ENCODE results near the gene ITGAE. TPM values are rescaled to one million over a fixed set of nuclear protein-coding genes. Genes with fewer than 3 reads are reported as not detected.
A peak's percentile ranks its signal among the peaks of the same experiment; 100 is the strongest.

The ITGAE gene
- total RNA-seq, 1 donor from 2014 or later, result 47.5 TPM

- Mint-ChIP-seq H3K4me1 (peaks cover 11% of the 10 kb centered on the region), H3K27ac (no peak overlapping the region), H3K27me3 (ENCODE audit: insufficient read depth, low read depth) (peaks cover 35% of the 10 kb centered on the region), H3K9me3 (peaks cover 3% of the 10 kb centered on the region), H3K4me3 (no peak overlapping the region), H3K36me3 (no peaks in the 10 kb centered on the region)
- H3K4me1 ChIP-seq, result peaks cover 16% of the 10 kb centered on the region
- no peaks in the 10 kb centered on the region for H3K9me3 ChIP-seq (ENCODE audit: low read depth)
- peaks cover 3% of the 10 kb centered on the region for H3F3A ChIP-seq (ENCODE audit: low read depth)
- DNase-seq (ENCODE audit: low spot score), result no peak
- H2AFZ ChIP-seq (replicated peaks), result no peak overlapping the region
- H4K20me1 ChIP-seq (ENCODE audit: low read depth), result peaks cover 12% of the 10 kb centered on the region
- no peak overlapping the region for H3K9ac ChIP-seq
- no peak for TF ChIP-seq EZH2phosphoT487 (IDR thresholded peaks at IDR 0.05)
- no peaks in the 10 kb centered on the region for H3K36me3 ChIP-seq
- no peak overlapping the region for H3K4me2 ChIP-seq
- no peak overlapping the region for H3K4me3 ChIP-seq
- H3K27ac ChIP-seq, result no peak overlapping the region
- H3K79me2 ChIP-seq (ENCODE audit: low read depth), result no peaks in the 10 kb centered on the region
- H3K27me3 ChIP-seq, result peaks cover 45% of the 10 kb centered on the region
Measured at GRCh38 chr17:3693141-3693540, 107.8 kb downstream of the ITGAE start.

- no peaks in the 10 kb centered on the region for H3K79me2 ChIP-seq (ENCODE audit: low read depth)
- peaks cover 19% of the 10 kb centered on the region for H3K4me1 ChIP-seq
- no peaks in the 10 kb centered on the region for H3K9me3 ChIP-seq (ENCODE audit: low read depth)
- H3K4me3 ChIP-seq, result no peak overlapping the region
- no peak overlapping the region for H3K27ac Mint-ChIP-seq
- peaks cover 30% of the 10 kb centered on the region for H3K27me3 Mint-ChIP-seq (ENCODE audit: insufficient read depth, low read depth)
- peaks cover 12% of the 10 kb centered on the region for H4K20me1 ChIP-seq (ENCODE audit: low read depth)
- no peak overlapping the region for H3K9ac ChIP-seq
- H3K27me3 ChIP-seq, result peaks cover 37% of the 10 kb centered on the region
- no peak for DNase-seq (ENCODE audit: low spot score)
- no peaks in the 10 kb centered on the region for H3K36me3 Mint-ChIP-seq
- H3K27ac ChIP-seq, result no peak overlapping the region
- peaks cover 6% of the 10 kb centered on the region for H3F3A ChIP-seq (ENCODE audit: low read depth)
- H2AFZ ChIP-seq (replicated peaks), result no peak overlapping the region
- no peaks in the 10 kb centered on the region for H3K36me3 ChIP-seq
- TF ChIP-seq EZH2 (IDR thresholded peaks at IDR 0.05) (no peak), CTCF (IDR thresholded peaks at IDR 0.05) (peak; percentile 29)
- H3K4me3 Mint-ChIP-seq, result no peak overlapping the region
- no peaks in the 10 kb centered on the region for H3K9me3 Mint-ChIP-seq
- H3K4me1 Mint-ChIP-seq, result peaks cover 11% of the 10 kb centered on the region
- H3K4me2 ChIP-seq, result no peak overlapping the region
Measured at GRCh38 chr17:3692346-3692745, 108.6 kb downstream of the ITGAE start.

- no peak overlapping the region for H3K4me3 ChIP-seq
- no peak overlapping the region for H3K4me3 Mint-ChIP-seq
- TF ChIP-seq CTCF (IDR thresholded peaks at IDR 0.05) (no peak), EZH2phosphoT487 (IDR thresholded peaks at IDR 0.05) (no peak), EZH2 (IDR thresholded peaks at IDR 0.05) (no peak)
- H3K27ac Mint-ChIP-seq, result no peak overlapping the region
- peaks cover 30% of the 10 kb centered on the region for H3K27me3 ChIP-seq
- peaks cover 12% of the 10 kb centered on the region for H4K20me1 ChIP-seq (ENCODE audit: low read depth)
- peaks cover 11% of the 10 kb centered on the region for H3K4me1 Mint-ChIP-seq
- no peak overlapping the region for H3K27ac ChIP-seq
- no peak overlapping the region for H3K4me2 ChIP-seq
- no peaks in the 10 kb centered on the region for H3K36me3 ChIP-seq
- H3K4me1 ChIP-seq, result peaks cover 19% of the 10 kb centered on the region
- no peak for DNase-seq (ENCODE audit: low spot score)
- H3K79me2 ChIP-seq (ENCODE audit: low read depth), result no peaks in the 10 kb centered on the region
- no peaks in the 10 kb centered on the region for H3K36me3 Mint-ChIP-seq
- peaks cover 28% of the 10 kb centered on the region for H3K27me3 Mint-ChIP-seq (ENCODE audit: insufficient read depth, low read depth)
- H3K9ac ChIP-seq, result no peak overlapping the region
- no peaks in the 10 kb centered on the region for H3K9me3 ChIP-seq (ENCODE audit: low read depth)
- H3K9me3 Mint-ChIP-seq, result no peaks in the 10 kb centered on the region
- peaks cover 6% of the 10 kb centered on the region for H3F3A ChIP-seq (ENCODE audit: low read depth)
- H2AFZ ChIP-seq (replicated peaks), result no peak overlapping the region
Measured at GRCh38 chr17:3691617-3692067, 109.3 kb downstream of the ITGAE start.

- Histone ChIP-seq H3K27me3 (peaks cover 16% of the 10 kb centered on the region), H2AFZ (replicated peaks) (no peak overlapping the region), H3F3A (ENCODE audit: low read depth) (peaks cover 6% of the 10 kb centered on the region), H3K4me2 (no peak overlapping the region), H3K79me2 (ENCODE audit: low read depth) (no peaks in the 10 kb centered on the region), H3K4me3 (no peak overlapping the region), H4K20me1 (ENCODE audit: low read depth) (peaks cover 8% of the 10 kb centered on the region), H3K27ac (no peak overlapping the region), H3K9ac (no peak overlapping the region), H3K9me3 (ENCODE audit: low read depth) (no peaks in the 10 kb centered on the region), H3K36me3 (no peaks in the 10 kb centered on the region), H3K4me1 (peaks cover 15% of the 10 kb centered on the region)
- Mint-ChIP-seq H3K4me3 (no peak overlapping the region), H3K27me3 (ENCODE audit: insufficient read depth, low read depth) (peaks cover 19% of the 10 kb centered on the region), H3K9me3 (no peaks in the 10 kb centered on the region), H3K36me3 (no peaks in the 10 kb centered on the region), H3K27ac (no peak overlapping the region), H3K4me1 (peaks cover 11% of the 10 kb centered on the region)
- no peak for TF ChIP-seq EZH2 (IDR thresholded peaks at IDR 0.05)
- TF ChIP-seq CTCF (IDR thresholded peaks at IDR 0.05), result no peak
- TF ChIP-seq EZH2phosphoT487 (IDR thresholded peaks at IDR 0.05), result no peak
- no peak for DNase-seq (ENCODE audit: low spot score)
Measured at GRCh38 chr17:3690094-3690715, 110.8 kb downstream of the ITGAE start.
